ENCODE data around the gene RACK1. TPM values are rescaled to one million over a fixed set of nuclear protein-coding genes. Genes with fewer than 3 reads are reported as not detected.

RACK1 gene
- total and polyA plus RNA-seq, 2 of the 13 experiments (the other 11 are each of a cell fraction or from before 2014, with no cell fraction given): 2,514 to 6,141 TPM

- in situ Hi-C loops (cut with HindIII; ENCODE audit: extremely low pct_ligation_motif_present, low pct_unique_long_range_greater_than_20kb) (no loop called here), intact Hi-C loops (cut with micrococcal nuclease; ENCODE audit: unreplicated experiment) (no loop called here)
- no TSS peak for BruUV-seq (replicated peaks)
- peaks cover 28% of the 10 kb centered on the region for H3K4me1 ChIP-seq (ENCODE audit: insufficient read depth, low read length)
- WGBS (ENCODE audit: low lambda C conversion rate): 95% methylated on average over 16 of the region's 45 CpGs
- H3K4me3 ChIP-seq (replicated peaks in 1 of 3; ENCODE audit: insufficient read depth in 1 of 3, low read depth in 2 of 3, low read length in 3 of 3): no peak overlapping the region
- no peak for ATAC-seq
- no peaks in the 10 kb centered on the region for H3K79me2 ChIP-seq (ENCODE audit: insufficient read depth, low read length)
- H3K36me3 ChIP-seq (replicated peaks in 1 of 2; ENCODE audit: control insufficient read depth in 1 of 2, insufficient read depth in 2 of 2, low read length in 2 of 2): no peaks in the 10 kb centered on the region
- no peak overlapping the region for H2AFZ ChIP-seq (ENCODE audit: low read length)
- peaks cover 3 to 31% of the 10 kb centered on the region in 2 experiments for H3K27me3 ChIP-seq (ENCODE audit: control insufficient read depth in 1 of 2, insufficient read depth in 2 of 2, low read length in 2 of 2)
- H3K9me3 ChIP-seq (ENCODE audit: low read length): no peaks in the 10 kb centered on the region
- FAIRE-seq: no peak
- H3K4me2 ChIP-seq (ENCODE audit: low read depth, low read length): no peak overlapping the region
- ChIA-PET CTCF (ENCODE audit: low intra/inter-chr PET ratio, low total read pairs) (no interaction called here), POLR2A (interaction anchor here (7.2 kb wide), 1 partner anchor 9 kb away, joined by 104 read pairs; the partner anchor contains the start of gene TRIM7)
- no peak overlapping the region for H3K27ac ChIP-seq (ENCODE audit: extremely low read length, insufficient read depth, low read length)
- no peak overlapping the region for H3K9ac ChIP-seq (ENCODE audit: insufficient read depth, low read depth, low read length)
- no peak for DNase-seq (ENCODE audit: low spot score)
- H4K20me1 ChIP-seq (ENCODE audit: insufficient read depth, low read length): no peaks in the 10 kb centered on the region
- TF ChIP-seq ARNTL (CRISPR knock-in tag; IDR thresholded peaks at IDR 0.05): no peak
- TF ChIP-seq ZNF563 (CRISPR knock-in tag; IDR thresholded peaks at IDR 0.05): no peak
- TF ChIP-seq EZH2 (conservative IDR thresholded peaks at IDR 0.05; ENCODE audit: low read depth, low read length): no peak
- TF ChIP-seq ZBED4 (CRISPR knock-in tag; IDR thresholded peaks at IDR 0.05; ENCODE audit: borderline replicate concordance): no peak
- TF ChIP-seq ZNF263 (CRISPR knock-in tag; IDR thresholded peaks at IDR 0.05): no peak
- TF ChIP-seq ZNF17 (CRISPR knock-in tag; IDR thresholded peaks at IDR 0.05): no peak
- no peak for TF ChIP-seq RARG (CRISPR knock-in tag; IDR thresholded peaks at IDR 0.05; ENCODE audit: low read depth)
- TF ChIP-seq TFDP1 (CRISPR knock-in tag; IDR thresholded peaks at IDR 0.05; ENCODE audit: borderline replicate concordance): no peak
- no peak for TF ChIP-seq SIN3B (IDR thresholded peaks at IDR 0.05; ENCODE audit: low read length)
- no peak for TF ChIP-seq DPF2 (CRISPR knock-in tag; IDR thresholded peaks at IDR 0.05; ENCODE audit: borderline replicate concordance, low read depth)
- no peak for TF ChIP-seq UBTF (CRISPR knock-in tag; IDR thresholded peaks at IDR 0.05)
- no peak for TF ChIP-seq ZNF597 (CRISPR knock-in tag; IDR thresholded peaks at IDR 0.05)
- no peak for TF ChIP-seq FUBP1 (CRISPR knock-in tag; IDR thresholded peaks at IDR 0.05; ENCODE audit: borderline replicate concordance)
Measured at GRCh38 chr5:181195249-181195761, 48.4 kb downstream of the RACK1 start.

Measured in HepG2 (cell line).